Measurements from ENCODE around the gene CEL.
A peak's percentile ranks its signal among the peaks of the same experiment; 100 is the strongest.

The CEL gene

DNA sequence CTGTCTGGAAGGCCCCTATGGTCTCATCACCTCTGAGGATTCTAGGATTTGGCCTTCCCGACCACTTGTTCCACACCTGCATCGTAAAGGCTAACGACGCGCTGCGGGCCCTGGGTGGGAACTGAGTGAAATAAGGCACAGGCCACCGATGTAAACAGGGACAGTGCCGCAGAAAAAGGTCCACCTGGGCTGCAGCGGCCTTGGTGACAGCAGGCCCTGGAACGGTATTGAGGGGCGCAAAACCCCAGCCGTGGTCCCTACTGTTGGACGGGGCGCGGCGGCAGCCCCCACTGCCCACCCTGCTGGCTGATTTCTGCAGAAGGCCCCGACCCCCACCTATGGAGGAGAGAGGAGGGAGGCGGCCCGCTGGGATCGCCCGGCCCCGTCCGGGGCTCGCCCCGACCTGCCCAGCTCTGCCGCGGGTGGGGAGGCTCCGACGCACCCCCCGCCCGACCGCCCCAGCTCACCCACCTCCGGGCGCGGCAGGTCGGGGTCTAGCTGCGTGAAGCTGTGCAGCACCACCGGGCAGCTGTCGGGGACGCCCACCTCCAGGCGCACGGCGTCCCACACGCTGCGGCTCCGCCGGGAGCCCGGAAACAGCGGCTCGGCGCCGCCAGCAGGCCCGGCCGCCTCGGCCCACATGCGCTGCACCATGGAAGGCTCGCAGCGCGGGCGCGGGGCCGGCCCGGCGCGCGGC is 58.9 kb downstream of the CEL start:
- no peak for TF ChIP-seq CTCF (conservative IDR thresholded peaks at IDR 0.05; ENCODE audit: low read depth)
- H3K27ac ChIP-seq, result peak overlapping the region; percentile 93
- peak; percentile 72 for DNase-seq (ENCODE audit: low spot score)
- ChIA-PET POLR2A (ENCODE audit: low non-redundant PET) (interaction anchor here (0.8 to 1.1 kb wide), 2 partner anchors 9 to 55 kb away, joined by 3 to 4 read pairs; no protein-coding TSS in a partner anchor), CTCF (interaction anchor here (0.5 to 1.0 kb wide), 3 partner anchors 24 to 200 kb away, joined by 3 to 4 read pairs (median 4); no protein-coding TSS in a partner anchor)
